ENCODE results near the gene PCSK5.
"Not testable (repeated sequence)": the region's sequence is repeated elsewhere in the genome, so short reads cannot be mapped to it uniquely, and the experiment has no call there.

The PCSK5 gene

GRCh38 chr9:76020652-76021051 is 130.2 kb downstream of the PCSK5 start:
- no peak for DNase-seq

GRCh38 chr9:76022317-76022716 is 131.8 kb downstream of the PCSK5 start:
- DNase-seq, result no peak

- DNase-seq, result no peak
Observed at GRCh38 chr9:76023715-76024195, 133.3 kb downstream of the PCSK5 start.

GRCh38 chr9:76025286-76025685 is 134.8 kb downstream of the PCSK5 start:
- no peak for DNase-seq

DNA sequence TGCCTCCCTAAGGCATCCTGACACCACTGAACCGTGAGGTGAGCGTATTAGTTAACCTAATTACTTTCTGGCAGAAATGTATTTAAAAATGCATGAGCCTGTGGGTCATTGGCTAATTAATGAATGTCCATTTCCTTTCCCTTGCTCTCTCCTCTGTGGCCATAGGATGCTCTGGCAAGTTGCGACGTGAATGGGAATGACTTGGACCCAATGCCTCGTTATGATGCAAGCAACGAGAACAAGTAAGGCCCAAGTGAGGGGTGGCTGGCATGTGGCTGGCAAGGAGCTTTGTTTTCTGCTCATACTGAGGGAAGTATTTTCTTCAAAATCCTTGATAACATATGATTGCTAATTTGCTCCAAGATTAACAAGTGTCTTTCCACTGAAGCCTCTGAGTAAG is 136.3 kb downstream of the PCSK5 start:
- no peak for DNase-seq

GRCh38 chr9:76027416-76027815 is 136.9 kb downstream of the PCSK5 start:
- DNase-seq, result no peak

- DNase-seq, result no peak
Observed at GRCh38 chr9:76027861-76028260, 137.4 kb downstream of the PCSK5 start.

- DNase-seq, result no peak
Observed at GRCh38 chr9:76032038-76032796, 141.7 kb downstream of the PCSK5 start.

DNA sequence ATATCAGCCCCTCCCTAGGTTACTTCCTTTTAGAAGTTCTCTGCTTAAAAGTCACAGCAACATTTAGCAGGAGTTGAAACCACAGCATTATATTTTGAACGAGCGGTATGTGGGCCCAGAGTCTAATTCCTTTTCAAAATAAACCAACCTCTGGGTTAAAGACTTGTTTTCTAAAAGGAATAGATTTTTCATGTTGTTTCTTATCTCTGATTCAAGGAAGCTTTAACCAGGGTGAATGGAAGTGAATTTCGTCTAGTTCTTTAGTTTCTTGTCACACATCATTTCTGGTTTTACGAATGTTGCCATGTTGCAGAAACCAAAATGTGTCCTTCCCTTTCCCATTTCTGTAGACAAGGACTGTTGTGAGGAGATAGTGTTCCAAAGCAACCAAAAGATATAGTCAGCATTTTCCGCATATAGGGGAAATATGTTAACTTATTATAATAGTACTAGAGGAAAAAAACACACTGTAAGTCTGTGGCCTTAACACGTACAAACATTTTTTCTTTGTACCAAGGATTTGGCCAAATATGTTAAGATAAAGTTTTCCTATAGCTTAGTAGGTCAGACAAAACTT is 142.4 kb downstream of the PCSK5 start:
- no peak for DNase-seq

GRCh38 chr9:76034049-76034448 is 143.6 kb downstream of the PCSK5 start:
- DNase-seq, result no peak

DNA sequence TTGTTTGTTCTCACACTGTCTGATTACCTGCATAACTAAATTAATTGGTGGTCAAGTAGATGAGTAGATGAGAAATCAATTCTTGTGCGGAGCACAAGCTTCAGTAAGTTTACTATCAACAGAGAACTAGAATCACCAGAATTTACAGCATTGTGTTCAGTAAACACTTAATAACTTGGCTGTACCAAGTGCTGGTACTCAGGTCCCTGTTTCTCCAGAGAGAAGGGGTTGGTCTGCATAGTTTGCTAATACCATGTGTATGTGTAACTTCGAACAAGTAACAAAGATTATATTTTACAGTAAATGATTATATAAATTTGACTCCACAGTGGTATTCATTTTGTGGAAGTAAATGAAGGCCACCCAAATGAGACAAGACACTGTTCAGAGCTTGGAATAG is 146.3 kb downstream of the PCSK5 start:
- no peak for DNase-seq

DNA sequence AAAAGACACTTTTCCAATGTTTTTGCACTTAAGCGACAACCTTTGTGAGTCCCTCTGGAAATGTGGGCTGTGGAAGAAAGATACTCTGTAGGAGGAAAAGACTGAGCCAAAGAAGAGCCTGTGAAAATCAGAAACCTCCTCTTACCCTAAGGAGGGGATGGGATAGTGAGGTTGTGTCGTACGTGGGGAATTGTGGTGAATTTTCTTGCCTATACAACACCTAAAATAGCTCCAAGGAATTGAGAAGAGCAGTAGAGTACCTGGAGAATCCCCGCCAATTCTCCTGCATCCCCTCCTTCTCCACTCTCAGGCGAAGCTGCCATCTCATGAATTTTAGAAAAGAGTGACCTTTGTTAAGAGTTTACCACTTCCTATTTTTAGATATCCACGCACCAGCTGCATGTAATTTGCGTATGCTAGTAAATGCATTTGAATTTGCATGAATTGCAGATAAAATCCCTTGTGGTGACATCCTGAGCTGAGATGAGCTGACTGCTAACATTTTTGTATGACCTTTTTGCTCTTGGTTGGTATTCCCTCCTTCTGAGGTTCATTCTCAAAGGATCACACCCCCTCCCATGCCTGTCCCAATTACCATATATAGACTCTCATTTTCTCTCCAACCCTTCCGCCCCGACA is 147.2 kb downstream of the PCSK5 start:
- no peak for DNase-seq

DNA sequence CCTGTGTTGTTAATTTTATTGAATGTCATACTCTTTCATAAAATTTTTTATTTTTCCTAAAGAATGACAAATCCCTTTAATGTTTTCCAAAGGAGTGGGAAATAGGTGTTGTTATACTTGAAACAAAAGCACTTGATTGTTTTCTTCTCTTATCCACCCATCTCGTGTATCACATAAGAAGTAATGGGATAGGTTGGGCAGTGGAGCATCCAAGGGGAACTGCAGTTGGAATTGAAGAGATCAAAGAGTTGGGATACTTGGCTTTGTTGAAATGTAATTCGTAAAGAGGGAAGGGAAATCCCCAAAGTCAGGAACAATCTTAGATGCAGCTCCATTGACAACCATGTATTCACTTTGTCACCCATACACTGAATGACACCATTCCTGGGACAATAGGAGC is 148.0 kb downstream of the PCSK5 start:
- DNase-seq, result no peak

DNA sequence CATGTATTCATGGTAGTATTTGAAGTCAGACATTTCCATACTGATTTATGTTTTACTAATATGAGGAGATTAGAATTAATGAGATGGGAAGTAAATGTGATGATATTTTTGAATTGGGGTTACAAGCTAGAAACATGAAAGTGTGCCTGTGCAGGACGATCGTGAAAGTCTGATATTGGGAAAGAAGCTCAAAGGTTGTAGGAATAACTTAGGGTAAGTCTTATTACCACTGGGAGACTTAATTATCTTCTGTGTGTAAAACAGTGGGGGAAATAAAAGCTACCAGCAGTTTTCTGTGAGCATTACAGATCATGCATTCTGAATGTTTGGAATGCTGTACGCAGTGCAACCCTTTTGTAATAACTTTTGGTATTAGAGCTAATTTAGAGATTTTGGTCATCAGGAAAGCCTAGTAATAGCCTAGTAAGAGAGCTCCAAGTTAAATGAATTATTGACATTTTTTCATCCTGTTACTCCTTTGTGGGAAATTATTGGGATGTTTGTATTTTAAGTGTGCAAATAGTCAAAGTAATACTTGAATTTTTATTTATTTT is 153.9 kb downstream of the PCSK5 start:
- DNase-seq, result no peak

DNA sequence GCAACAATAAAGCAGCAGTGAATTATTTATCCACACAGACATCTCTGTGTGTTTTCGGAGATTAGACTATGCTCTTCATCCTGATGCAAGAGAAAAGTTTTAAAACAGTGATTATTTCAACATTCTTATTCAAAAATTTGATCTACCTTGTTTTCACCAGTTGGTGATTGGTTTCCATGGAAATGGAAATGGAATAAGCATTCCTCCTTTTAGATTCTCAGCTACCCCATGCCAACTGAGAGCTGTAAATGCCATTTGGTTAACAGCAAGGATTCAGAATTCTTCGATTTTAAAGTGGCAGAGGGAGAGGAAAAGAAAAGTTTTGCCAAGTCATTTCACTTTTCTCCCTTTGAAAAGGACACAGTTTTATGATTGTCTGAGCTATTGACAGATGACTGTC is 154.7 kb downstream of the PCSK5 start:
- DNase-seq, result no peak

- DNase-seq, result no peak
Observed at GRCh38 chr9:76049341-76049740, 158.9 kb downstream of the PCSK5 start.

- no peak for DNase-seq
Observed at GRCh38 chr9:76067696-76068095, 177.2 kb downstream of the PCSK5 start.

DNA sequence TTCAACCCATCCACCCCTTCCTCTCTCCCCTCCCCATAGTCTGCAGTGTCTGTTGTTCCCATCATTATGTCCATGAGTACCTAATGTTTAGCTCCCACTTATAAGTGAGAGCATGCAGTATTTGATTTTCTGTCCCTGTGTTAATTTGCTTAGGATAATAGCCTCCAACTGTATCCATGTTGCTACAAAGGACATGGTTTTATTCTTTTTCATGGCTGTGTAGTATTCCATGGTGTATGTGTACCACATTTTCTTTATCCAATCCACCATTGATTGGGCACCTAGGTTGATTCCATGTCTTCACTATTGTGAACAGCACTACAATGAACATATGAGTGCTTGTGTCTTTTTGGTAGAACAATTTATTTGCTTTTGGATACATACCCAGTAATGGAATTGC is 187.1 kb downstream of the PCSK5 start:
- DNase-seq, result no peak

DNA sequence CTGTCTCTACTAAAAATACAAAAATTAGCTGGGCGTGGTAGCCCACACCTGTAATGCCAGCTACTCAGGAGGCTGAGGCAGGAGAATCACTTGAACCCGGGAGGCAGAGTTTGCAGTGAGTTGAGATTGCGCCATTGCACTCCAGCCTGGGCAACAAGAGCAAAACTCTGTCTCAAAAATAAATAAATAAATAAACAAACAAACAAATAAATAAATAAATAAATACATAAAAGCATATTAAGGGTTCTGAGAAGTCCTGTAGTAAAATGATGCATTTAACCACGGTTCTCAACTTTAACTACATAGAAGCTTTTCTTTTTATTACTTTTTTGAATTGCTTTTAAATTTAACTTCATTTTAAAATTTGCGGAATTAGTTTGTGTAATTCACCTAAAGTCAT is 190.8 kb downstream of the PCSK5 start:
- not testable (repeated sequence) for DNase-seq

GRCh38 chr9:76082057-76082456 is 191.6 kb downstream of the PCSK5 start:
- DNase-seq, result no peak

GRCh38 chr9:76085596-76085995 is 195.1 kb downstream of the PCSK5 start:
- no peak for DNase-seq

DNA sequence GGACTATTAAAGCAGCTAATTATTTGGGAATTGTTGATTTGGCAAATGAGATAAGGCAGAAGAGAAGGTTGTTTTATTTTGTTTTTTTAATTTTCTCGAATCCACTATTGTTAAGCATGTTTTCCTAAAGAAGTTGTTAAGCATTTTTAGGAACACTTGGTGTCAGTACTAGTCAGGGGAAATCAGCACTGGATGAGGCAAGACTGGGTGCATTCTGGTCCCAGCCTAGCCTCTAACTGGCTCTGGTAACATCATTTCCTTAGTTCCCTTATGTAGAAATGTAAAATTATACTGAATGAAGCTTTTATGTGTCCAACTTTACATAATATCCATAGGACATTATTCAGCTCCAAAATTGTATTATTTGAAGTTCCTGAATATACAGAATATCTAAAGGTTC is 196.1 kb downstream of the PCSK5 start:
- DNase-seq, result no peak

GRCh38 chr9:76087976-76088375 is 197.5 kb downstream of the PCSK5 start:
- DNase-seq, result no peak

- DNase-seq, result no peak
Observed at GRCh38 chr9:76090330-76090729, 199.9 kb downstream of the PCSK5 start.

Measured in NCI-H2029 treated with DMSO at 0.1 percent for 48 hours (cell line).